NOMO-1 treated with dmso at 0.1 percent for 144 hours (cell line): ENCODE measurements around the gene TP53BP2.

Source experiments
- DNase-seq: peaks from one replicate; lab custom pipeline; 2025; ENCODE audit not compliant: unreplicated experiment; lab: John Stamatoyannopoulos, UW

TP53BP2 gene

DNA sequence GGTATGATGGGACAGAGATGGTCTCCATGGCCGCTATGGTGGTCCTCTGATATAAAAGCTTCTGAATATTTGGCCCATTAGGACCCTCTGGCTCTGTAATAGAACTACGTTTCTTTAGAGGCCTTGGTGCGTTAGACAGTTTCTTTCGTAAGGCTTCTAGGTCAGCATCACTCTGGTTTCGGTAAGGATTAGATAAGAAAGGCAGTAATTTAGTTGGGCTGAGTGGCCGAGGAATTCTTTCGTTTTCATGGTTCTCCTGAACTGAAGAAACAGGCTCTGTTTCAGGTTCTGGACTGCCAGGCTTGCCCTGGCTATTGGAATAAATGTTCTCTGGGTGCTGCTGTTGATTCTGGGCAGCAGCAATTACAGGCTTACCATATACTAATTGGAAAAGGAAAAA lies 49.5 kb downstream of the TP53BP2 start:
- no peak for DNase-seq

GRCh38 chr1:223794136-223794880 lies 51.4 kb downstream of the TP53BP2 start:
- DNase-seq: no peak

- no peak for DNase-seq
These were observed 52.0 kb downstream of the TP53BP2 start for GRCh38 chr1:223793716-223794115.

GRCh38 chr1:223792046-223792445 lies 53.7 kb downstream of the TP53BP2 start:
- no peak for DNase-seq

GRCh38 chr1:223788746-223789415 lies 56.9 kb downstream of the TP53BP2 start:
- DNase-seq: no peak

GRCh38 chr1:223785808-223786207 lies 59.9 kb downstream of the TP53BP2 start:
- no peak for DNase-seq

GRCh38 chr1:223784541-223784940 lies 61.2 kb downstream of the TP53BP2 start:
- DNase-seq: no peak

GRCh38 chr1:223783676-223784075 lies 62.1 kb downstream of the TP53BP2 start:
- DNase-seq: no peak

DNA sequence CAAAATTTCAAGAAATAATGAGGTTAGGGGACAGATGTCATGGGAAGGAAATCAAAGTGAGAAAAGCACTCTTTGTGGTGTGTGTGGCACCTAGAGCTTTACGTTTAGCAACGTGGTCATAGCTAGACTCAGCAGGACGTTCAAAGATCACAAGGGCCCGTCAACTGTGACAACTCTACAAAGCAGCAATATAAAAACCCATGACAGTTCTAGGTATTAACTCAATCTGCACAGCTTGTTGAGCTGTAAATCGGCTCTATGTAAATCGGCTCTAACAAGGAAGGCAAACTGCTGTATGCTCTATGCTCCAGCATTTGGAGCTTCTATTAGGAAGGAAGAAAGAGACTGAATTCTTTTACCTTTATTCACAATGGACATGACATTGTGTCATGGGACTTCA lies 64.8 kb downstream of the TP53BP2 start:
- no peak for DNase-seq

- no peak for DNase-seq
These were observed 65.4 kb downstream of the TP53BP2 start for GRCh38 chr1:223780318-223780717.

GRCh38 chr1:223776826-223777454 lies 68.8 kb downstream of the TP53BP2 start:
- no peak for DNase-seq

GRCh38 chr1:223776075-223776814 lies 69.5 kb downstream of the TP53BP2 start:
- DNase-seq: no peak

DNA sequence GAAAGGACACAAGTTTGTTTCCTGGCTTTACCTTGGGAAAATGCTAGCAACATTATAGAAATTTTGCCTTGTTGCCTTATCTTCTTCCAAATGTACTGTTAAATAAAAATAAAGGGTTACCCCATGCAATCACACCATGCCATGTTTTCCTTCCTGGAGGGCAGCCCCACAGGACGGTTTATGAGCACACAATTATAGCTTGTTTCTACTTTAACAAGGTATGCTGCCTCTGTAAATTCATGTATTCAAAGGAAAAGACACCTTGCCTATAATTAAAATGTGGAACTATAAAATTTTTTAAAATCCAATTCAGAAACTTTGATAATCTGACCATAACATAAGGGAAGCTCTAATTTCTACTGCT lies 70.1 kb downstream of the TP53BP2 start:
- no peak for DNase-seq

- no peak for DNase-seq
These were observed 70.7 kb downstream of the TP53BP2 start for GRCh38 chr1:223775054-223775453.

GRCh38 chr1:223774134-223774814 lies 71.5 kb downstream of the TP53BP2 start:
- DNase-seq: no peak

GRCh38 chr1:223772771-223773160 lies 73.0 kb downstream of the TP53BP2 start:
- no peak for DNase-seq

GRCh38 chr1:223771814-223772770 lies 73.7 kb downstream of the TP53BP2 start:
- no peak for DNase-seq

DNA sequence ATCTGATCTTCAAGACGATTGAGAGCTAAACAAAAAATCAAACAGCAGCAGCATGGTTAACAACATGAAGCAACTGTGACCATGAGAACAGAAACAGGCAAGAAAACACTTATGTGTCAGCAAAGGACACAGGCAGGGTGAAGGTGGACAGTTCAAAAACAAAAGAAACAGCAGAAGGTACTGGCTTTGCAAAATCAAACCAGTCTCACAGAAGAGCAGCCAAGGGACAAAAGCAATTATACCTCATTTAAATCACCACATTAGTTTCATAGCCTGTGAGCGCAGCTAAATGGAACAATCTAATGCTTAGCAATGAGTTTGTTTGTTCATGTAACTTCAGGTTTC lies 74.3 kb downstream of the TP53BP2 start:
- DNase-seq: no peak

DNA sequence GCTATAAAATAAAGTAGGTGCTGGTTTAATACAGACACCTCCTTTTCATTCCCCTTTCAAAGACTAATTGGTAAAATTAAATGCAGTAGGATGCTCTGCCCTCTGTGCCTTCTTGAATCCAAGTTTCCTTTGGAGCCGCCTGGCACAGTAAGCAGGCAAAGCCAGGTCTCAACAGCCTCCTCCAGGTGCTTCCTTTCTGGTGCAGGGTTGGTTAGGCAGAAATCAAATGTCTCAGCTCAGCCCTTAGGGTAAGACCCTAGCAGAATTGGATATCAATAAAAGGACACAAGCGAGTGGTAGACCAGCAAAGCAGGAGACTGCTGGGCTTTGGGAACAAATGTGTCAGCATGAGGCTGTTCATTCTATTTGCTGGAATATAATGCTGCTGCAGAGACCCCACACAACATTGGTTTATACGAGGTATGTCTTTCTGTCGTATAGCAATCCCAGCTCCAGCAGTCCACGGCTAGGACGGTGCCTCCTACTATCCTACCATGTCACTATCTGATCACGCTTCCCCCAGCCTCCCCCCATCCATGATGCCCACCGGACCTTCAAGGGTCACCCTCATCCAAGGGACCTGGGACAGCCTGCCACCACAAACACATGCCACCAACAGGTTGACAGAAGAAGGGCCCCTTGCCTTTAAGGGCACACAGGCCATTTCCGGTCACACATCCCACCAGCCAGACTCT lies 75.0 kb downstream of the TP53BP2 start:
- DNase-seq: no peak
